GM12875 (cell line): ENCODE results near the gene PRAMEF6.
"Not testable (repeated sequence)": the region's sequence is repeated elsewhere in the genome, so short reads cannot be mapped to it uniquely, and the experiment has no call there.

Experiments
- H3K4me3 ChIP-seq: one replicate; pipeline ENCODE4 v1.5.1; 2011; ENCODE audit warnings: low read depth, low read length, control low read depth

Gene PRAMEF6

GRCh38 chr1:12947480-12947879 lies at the start of gene PRAMEF6:
Gene PRAMEF6 (minus strand): TSS chr1:12947580. CDS start chr1:12942518, 5,062 bp downstream.
- H3K4me3 ChIP-seq = not testable (repeated sequence)

GRCh38 chr1:12924368-12924767 lies 23.0 kb downstream of the PRAMEF6 start:
- not testable (repeated sequence) for H3K4me3 ChIP-seq

GRCh38 chr1:12921749-12922148 lies 25.6 kb downstream of the PRAMEF6 start:
- not testable (repeated sequence) for H3K4me3 ChIP-seq

GRCh38 chr1:12916310-12916709 lies 31.1 kb downstream of the PRAMEF6 start, which contains the start of gene PRAMEF7:
Gene PRAMEF7 (plus strand): TSS chr1:12916610. CDS start chr1:12917693, 1,083 bp downstream.
- H3K4me3 ChIP-seq = not testable (repeated sequence)

GRCh38 chr1:12903793-12904572 lies 43.4 kb downstream of the PRAMEF6 start:
- not testable (repeated sequence) for H3K4me3 ChIP-seq

- not testable (repeated sequence) for H3K4me3 ChIP-seq
These were observed 48.2 kb downstream of the PRAMEF6 start for GRCh38 chr1:12899186-12899585.

- H3K4me3 ChIP-seq = not testable (repeated sequence)
These were observed 49.2 kb downstream of the PRAMEF6 start, which contains the start of gene PRAMEF10 for GRCh38 chr1:12898170-12898569. Gene PRAMEF10 (minus strand): TSS chr1:12898270. CDS start chr1:12895847, 2,423 bp downstream.
